ENCODE results near the gene DACH1.

Gene DACH1

GRCh38 chr13:71396149-71396548, 470.9 kb downstream of the DACH1 start:
- no peak for DNase-seq (ENCODE audit: low read depth in 2 of 2)

GRCh38 chr13:71395053-71395452, 472.0 kb downstream of the DACH1 start:
- no peak for DNase-seq (ENCODE audit: low read depth in 2 of 2)

GRCh38 chr13:71394176-71394575, 472.8 kb downstream of the DACH1 start:
- no peak for DNase-seq (ENCODE audit: low read depth in 2 of 2)

All from fibroblast of skin of left quadriceps (primary cell).